ENCODE results near the gene CLTA. TPM values are rescaled to one million over a fixed set of nuclear protein-coding genes. Genes with fewer than 3 reads are reported as not detected.

The CLTA gene
- total RNA-seq, 1 experiment from 2014 or later: 195 TPM

DNA sequence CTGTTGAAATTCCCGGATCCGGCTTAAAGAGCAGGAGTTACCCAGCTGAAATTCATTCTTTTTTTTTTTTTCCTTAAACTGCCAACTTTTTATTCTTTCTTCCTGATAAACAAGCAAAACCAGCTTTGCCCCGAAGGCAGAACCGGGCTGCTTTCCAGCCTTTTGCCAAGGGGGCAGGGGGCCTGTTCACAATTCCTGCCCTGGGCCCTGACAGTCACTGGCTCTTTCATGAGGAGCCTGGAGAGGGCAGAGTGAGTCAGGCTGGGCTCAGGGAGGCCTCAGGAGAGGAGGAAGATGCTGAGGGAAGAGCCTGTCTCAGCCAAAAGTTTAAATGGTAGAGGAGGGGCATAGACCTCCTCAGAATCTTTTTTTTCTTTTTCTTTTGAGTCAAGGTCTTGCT lies 49.4 kb upstream of the CLTA start:
- Histone ChIP-seq H4K8ac (replicated peaks; ENCODE audit: insufficient read length, low read depth, low read length) (no peak overlapping the region), H2BK120ac (ENCODE audit: low read depth, low read length, poor library complexity, severe bottlenecking) (no peak overlapping the region), H3K79me1 (ENCODE audit: insufficient read depth, low read depth, low read length, poor library complexity, severe bottlenecking) (no peaks in the 10 kb centered on the region), H2BK5ac (ENCODE audit: insufficient read length, low read length) (no peak overlapping the region), H3K4me2 (ENCODE audit: insufficient read depth, insufficient read length, low read length) (no peak overlapping the region), H4K5ac (ENCODE audit: insufficient read length, low read depth, low read length) (no peak overlapping the region), H2BK12ac (ENCODE audit: insufficient read length, low read depth, low read length) (no peak overlapping the region), H4K20me1 (ENCODE audit: control insufficient read depth, insufficient read depth, insufficient read length) (no peaks in the 10 kb centered on the region), H2BK15ac (ENCODE audit: low read depth, low read length) (no peak overlapping the region), H3K9ac (ENCODE audit: extremely low read depth, insufficient read length, low read length) (no peak overlapping the region), H3K18ac (ENCODE audit: insufficient read length, low read depth, low read length) (no peak overlapping the region), H2BK20ac (ENCODE audit: low read depth, low read length, poor library complexity, severe bottlenecking) (no peak overlapping the region), H3K9me3 (ENCODE audit: control insufficient read depth, low read depth, low read length) (no peaks in the 10 kb centered on the region), H3K79me2 (ENCODE audit: insufficient read depth, low read length) (no peaks in the 10 kb centered on the region), H4K91ac (ENCODE audit: insufficient read length, low read depth, low read length) (no peak overlapping the region), H3K27me3 (ENCODE audit: insufficient read depth, low read length) (peaks cover 20% of the 10 kb centered on the region), H3K27ac (ENCODE audit: insufficient read length, low read depth, low read length) (no peak overlapping the region), H2AFZ (ENCODE audit: low read length) (no peak overlapping the region), H3T11ph (ENCODE audit: low read length) (no peak overlapping the region), H2AK5ac (ENCODE audit: insufficient read length, low read length) (no peak overlapping the region), H3K23me2 (ENCODE audit: insufficient read length, low read depth, low read length, poor library complexity, severe bottlenecking) (peaks cover 8% of the 10 kb centered on the region), H3K4me1 (ENCODE audit: insufficient read depth, low read length) (no peaks in the 10 kb centered on the region), H3K14ac (ENCODE audit: insufficient read depth, low read length) (no peak overlapping the region), H3K23ac (ENCODE audit: insufficient read length, low read depth, low read length) (no peak overlapping the region), H3K4ac (ENCODE audit: low read depth, low read length) (no peak overlapping the region), H3K56ac (ENCODE audit: insufficient read length, low read depth, low read length) (no peak overlapping the region)
- Mint-ChIP-seq H3K9me3 (peaks cover 11 to 12% of the 10 kb centered on the region in 2 experiments), H3K4me1 (peaks cover 10 to 18% of the 10 kb centered on the region in 2 experiments), H3K36me3 (ENCODE audit: insufficient read depth in 1 of 3, low read depth in 3 of 3) (peaks cover 7 to 14% (median 12%) of the 10 kb centered on the region in 3 experiments; a peak in 6 of 7 replicates), H3K4me3 (no peak overlapping the region), H3K27ac (no peak overlapping the region), H3K27me3 (ENCODE audit: low read depth) (peaks cover 67% of the 10 kb centered on the region)
- peak; percentile 49 for DNase-seq
- WGBS (ENCODE audit: extremely low coverage, insufficient read length, low lambda C conversion rate): no CpG with 5 or more reads among the region's 4 CpGs
- TF ChIP-seq, protein P1, sequence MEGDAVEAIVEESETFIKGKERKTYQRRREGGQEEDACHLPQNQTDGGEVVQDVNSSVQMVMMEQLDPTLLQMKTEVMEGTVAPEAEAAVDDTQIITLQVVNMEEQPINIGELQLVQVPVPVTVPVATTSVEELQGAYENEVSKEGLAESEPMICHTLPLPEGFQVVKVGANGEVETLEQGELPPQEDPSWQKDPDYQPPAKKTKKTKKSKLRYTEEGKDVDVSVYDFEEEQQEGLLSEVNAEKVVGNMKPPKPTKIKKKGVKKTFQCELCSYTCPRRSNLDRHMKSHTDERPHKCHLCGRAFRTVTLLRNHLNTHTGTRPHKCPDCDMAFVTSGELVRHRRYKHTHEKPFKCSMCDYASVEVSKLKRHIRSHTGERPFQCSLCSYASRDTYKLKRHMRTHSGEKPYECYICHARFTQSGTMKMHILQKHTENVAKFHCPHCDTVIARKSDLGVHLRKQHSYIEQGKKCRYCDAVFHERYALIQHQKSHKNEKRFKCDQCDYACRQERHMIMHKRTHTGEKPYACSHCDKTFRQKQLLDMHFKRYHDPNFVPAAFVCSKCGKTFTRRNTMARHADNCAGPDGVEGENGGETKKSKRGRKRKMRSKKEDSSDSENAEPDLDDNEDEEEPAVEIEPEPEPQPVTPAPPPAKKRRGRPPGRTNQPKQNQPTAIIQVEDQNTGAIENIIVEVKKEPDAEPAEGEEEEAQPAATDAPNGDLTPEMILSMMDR (conservative IDR thresholded peaks at IDR 0.05): peak; percentile 50

Measured in H9 (cell line).